OCI-LY7 (cell line): ENCODE measurements around the gene CHMP4B. TPM values are rescaled to one million over a fixed set of nuclear protein-coding genes. Genes with fewer than 3 reads are reported as not detected.

Experiments
- BruUV-seq: library from RNA; stranded (reverse); fragments of 400-500 nt; replicated peaks from 2 replicates; lab custom pipeline; 2021; lab: Mats Ljungman, UMichigan
- CTCF ChIA-PET: fragments of 300-600 bp; sonication (Branson Sonifier 250); formaldehyde crosslinking; loops from one replicate; lab custom pipeline; 2022; ENCODE audit warnings: antibody characterized with exemption; ENCODE audit not compliant: unreplicated experiment; lab: Charles Lee
- POLR2A ChIA-PET: fragments of 300-600 bp; sonication (Branson Sonifier 250); formaldehyde crosslinking; loops from one replicate; lab custom pipeline; 2022; ENCODE audit warnings: antibody characterized with exemption; lab: Charles Lee
- DNase-seq: peaks from one replicate; pipeline ENCODE4 v3.0.0-alpha.2; 2015; ENCODE audit warnings: low spot score
- H2AFZ ChIP-seq: fragments of 200-600 bp; sonication (generic), shearing (Covaris generic); 2 replicates; pipeline ENCODE4 v1.6.1; 2014; ENCODE audit warnings: mild to moderate bottlenecking, antibody characterized with exemption, low read length, moderate library complexity
- H3K27ac ChIP-seq: fragments of 200-600 bp; sonication (generic); 2 replicates; pipeline ENCODE4 v1.5.1; 2014; ENCODE audit warnings: mixed run types, low read depth, mild to moderate bottlenecking, moderate library complexity, low read length, inconsistent platforms; ENCODE audit not compliant: poor library complexity, severe bottlenecking
- H3K36me3 ChIP-seq: fragments of 200-600 bp; sonication (generic); 2 replicates; pipeline ENCODE4 v1.6.1; 2014; ENCODE audit warnings: mild to moderate bottlenecking, antibody characterized with exemption, low read length, moderate library complexity, mixed read lengths; ENCODE audit not compliant: insufficient read depth
- H3K4me1 ChIP-seq: fragments of 200-600 bp; sonication (generic); 2 replicates; pipeline ENCODE4 v1.5.1; 2014; ENCODE audit warnings: mild to moderate bottlenecking, low read length; ENCODE audit not compliant: insufficient read depth, poor library complexity, severe bottlenecking
- H3K4me2 ChIP-seq: fragments of 200-600 bp; sonication (generic); 2 replicates; pipeline ENCODE4 v1.6.1; 2014; ENCODE audit warnings: mild to moderate bottlenecking, low read length
- H3K4me3 ChIP-seq: fragments of 200-600 bp; sonication (generic); 2 replicates; pipeline ENCODE4 v1.5.1; 2014; ENCODE audit warnings: mild to moderate bottlenecking, low read depth, low read length; ENCODE audit not compliant: poor library complexity, severe bottlenecking
- H3K79me2 ChIP-seq: fragments of 200-600 bp; sonication (generic); 2 replicates; pipeline ENCODE4 v1.6.1; 2016; ENCODE audit warnings: low read depth, mild to moderate bottlenecking, low read length, moderate library complexity, mixed read lengths; ENCODE audit not compliant: insufficient read depth
- H3K9me2 ChIP-seq: fragments of 200-600 bp; sonication (generic); 2 replicates; pipeline ENCODE4 v1.6.1; 2016; ENCODE audit warnings: mild to moderate bottlenecking, low read length, mixed read lengths; ENCODE audit not compliant: insufficient read depth
- H3K9me3 ChIP-seq: fragments of 200-600 bp; sonication (generic); 2 replicates; pipeline ENCODE4 v1.6.1; 2014; ENCODE audit warnings: mild to moderate bottlenecking, mixed run types, low read length, mixed read lengths
- H4K20me1 ChIP-seq: fragments of 200-600 bp; sonication (generic); 2 replicates; pipeline ENCODE4 v1.6.1; 2014; ENCODE audit warnings: mild to moderate bottlenecking, antibody characterized with exemption, low read length, moderate library complexity, mixed read lengths; ENCODE audit not compliant: insufficient read depth
- CTCF ChIP-seq: fragments of 200-600 bp; sonication (generic); conservative IDR thresholded peaks from 2 replicates; pipeline ENCODE4 v1.5.1; 2014; ENCODE audit warnings: mild to moderate bottlenecking, antibody characterized with exemption, low read length, moderate library complexity, mixed read lengths
- EZH2phosphoT487 ChIP-seq: fragments of 200-600 bp; sonication (generic); IDR thresholded peaks from 2 replicates; pipeline ENCODE4 v1.6.1; 2018; ENCODE audit warnings: low read depth, borderline replicate concordance, mild to moderate bottlenecking, mixed run types, antibody characterized with exemption, low read length, moderate library complexity, mixed read lengths
- intact Hi-C: fragments of 100-400 bp; cut with micrococcal nuclease; formaldehyde crosslinking; loops from one replicate; pipeline ENCODE4 v1.10.0; 2022; ENCODE audit not compliant: unreplicated experiment
- total RNA-seq, 2 experiments: library from RNA; depleted of rRNA in 1 of 2; stranded (reverse); fragments of >200 nt in 1 of 2; shearing (Covaris generic) in 1 of 2; gene quantifications; 2 replicates each; pipeline ENCODE4 v1.2.3, GENCODE V29; 2014 to 2022

Gene CHMP4B
- total RNA-seq, 2 experiments from 2014 or later, result 32.4 to 84.2 TPM

GRCh38 chr20:33824852-33825251 is 13.7 kb downstream of the CHMP4B start:
- Histone ChIP-seq H3K4me2 (no peak overlapping the region), H3K4me3 (no peak overlapping the region), H2AFZ (no peak overlapping the region), H3K9me3 (no peaks in the 10 kb centered on the region), H3K9me2 (no peaks in the 10 kb centered on the region), H3K36me3 (peaks cover 15% of the 10 kb centered on the region), H3K27ac (no peak overlapping the region), H4K20me1 (0 out of 2 replicates have a peak, but pooled peaks cover 9% of the 10 kb centered on the region), H3K4me1 (peaks cover 48% of the 10 kb centered on the region), H3K79me2 (peaks cover 93% of the 10 kb centered on the region)
- POLR2A ChIA-PET, result interaction anchor here (1.2 kb wide), 1 partner anchor 8 kb away, joined by 3 read pairs; no protein-coding TSS in a partner anchor
- no peak for DNase-seq
- intact Hi-C loops, result no loop called here
- BruUV-seq, result no TSS peak
- no peak for TF ChIP-seq CTCF
- TF ChIP-seq EZH2phosphoT487, result no peak
- CTCF ChIA-PET, result no interaction called here

GRCh38 chr20:33825340-33826269 is 14.5 kb downstream of the CHMP4B start:
- H2AFZ ChIP-seq, result no peak overlapping the region
- no TSS peak for BruUV-seq
- intact Hi-C loops, result no loop called here
- H3K36me3 ChIP-seq, result peaks cover 15% of the 10 kb centered on the region
- DNase-seq, result no peak
- peaks cover 43% of the 10 kb centered on the region for H3K4me1 ChIP-seq
- H3K9me2 ChIP-seq, result no peaks in the 10 kb centered on the region
- no peak overlapping the region for H3K4me3 ChIP-seq
- H3K79me2 ChIP-seq, result peaks cover 88% of the 10 kb centered on the region
- H3K9me3 ChIP-seq, result no peaks in the 10 kb centered on the region
- ChIA-PET POLR2A (interaction anchor here (0.6 to 1.4 kb wide), 3 partner anchors 9 to 311 kb away, joined by 3 to 4 read pairs (median 3); no protein-coding TSS in a partner anchor), CTCF (no interaction called here)
- TF ChIP-seq CTCF, result no peak
- TF ChIP-seq EZH2phosphoT487, result no peak
- no peak overlapping the region for H3K4me2 ChIP-seq
- 0 out of 2 replicates have a peak, but pooled peaks cover 4% of the 10 kb centered on the region for H4K20me1 ChIP-seq
- H3K27ac ChIP-seq, result no peak overlapping the region
